NB4 (cell line): Measurements from ENCODE around the gene DNAH17.
A peak's percentile ranks its signal among the peaks of the same experiment; 100 is the strongest.

Experiments
- DNase-seq: peaks from one replicate; pipeline ENCODE4 v3.0.0; 2010; ENCODE audit warnings: low read depth
- H3K4me3 ChIP-seq: one replicate; pipeline ENCODE4 v1.5.1; 2011; ENCODE audit warnings: mild to moderate bottlenecking, low read depth, low read length, moderate library complexity
- CTCF ChIP-seq: IDR thresholded peaks from one replicate; pipeline ENCODE4 v1.5.1; 2012; ENCODE audit warnings: low read depth, low read length
- MYC ChIP-seq: IDR thresholded peaks from 2 replicates; pipeline ENCODE4 v1.6.1; 2011; ENCODE audit warnings: low read depth, low read length
- POLR2A ChIP-seq: IDR thresholded peaks from 2 replicates; pipeline ENCODE4 v1.6.1; 2011; ENCODE audit warnings: mild to moderate bottlenecking; ENCODE audit not compliant: insufficient read length; ENCODE audit errors: extremely low read depth
- TF ChIP-seq, protein P1 (sequence below): IDR thresholded peaks from 2 replicates; pipeline ENCODE4 v1.6.1; 2011; ENCODE audit warnings: low read depth, low read length

DNAH17 gene

GRCh38 chr17:78559749-78560368 is 17.3 kb downstream of the DNAH17 start:
- no peak for TF ChIP-seq MYC
- TF ChIP-seq POLR2A: no peak
- no peak for TF ChIP-seq CTCF
- TF ChIP-seq, protein P1, sequence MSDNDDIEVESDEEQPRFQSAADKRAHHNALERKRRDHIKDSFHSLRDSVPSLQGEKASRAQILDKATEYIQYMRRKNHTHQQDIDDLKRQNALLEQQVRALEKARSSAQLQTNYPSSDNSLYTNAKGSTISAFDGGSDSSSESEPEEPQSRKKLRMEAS: no peak
- DNase-seq: no peak
- H3K4me3 ChIP-seq: no peak overlapping the region

DNA sequence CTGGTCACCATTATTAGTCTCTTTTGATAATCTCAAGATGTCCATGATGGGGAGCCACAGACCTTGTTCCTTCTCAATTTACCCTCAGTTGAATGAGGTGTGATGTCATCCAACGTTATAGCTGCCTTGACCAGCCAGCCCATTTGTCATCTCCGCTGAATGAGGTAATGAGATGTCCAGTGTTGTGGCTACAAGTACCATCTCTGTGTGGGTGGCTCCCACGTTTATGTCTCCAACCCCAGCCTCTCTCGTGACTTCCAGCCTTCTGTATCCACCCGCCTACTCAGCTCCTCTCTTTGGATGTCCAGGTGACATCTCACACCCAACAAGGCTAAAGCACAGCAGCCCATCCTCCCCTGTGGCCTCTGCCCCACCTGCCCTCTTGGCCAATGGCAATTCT is 18.2 kb downstream of the DNAH17 start:
- H3K4me3 ChIP-seq: no peak overlapping the region
- no peak for DNase-seq
- no peak for TF ChIP-seq MYC
- no peak for TF ChIP-seq POLR2A
- TF ChIP-seq, protein P1: no peak
- TF ChIP-seq CTCF: no peak

- peak; percentile 16 for DNase-seq
- TF ChIP-seq MYC (no peak), CTCF (no peak), POLR2A (no peak)
- TF ChIP-seq, protein P1: no peak
- H3K4me3 ChIP-seq: no peak overlapping the region
These were observed 18.9 kb downstream of the DNAH17 start for GRCh38 chr17:78558181-78558850.

DNA sequence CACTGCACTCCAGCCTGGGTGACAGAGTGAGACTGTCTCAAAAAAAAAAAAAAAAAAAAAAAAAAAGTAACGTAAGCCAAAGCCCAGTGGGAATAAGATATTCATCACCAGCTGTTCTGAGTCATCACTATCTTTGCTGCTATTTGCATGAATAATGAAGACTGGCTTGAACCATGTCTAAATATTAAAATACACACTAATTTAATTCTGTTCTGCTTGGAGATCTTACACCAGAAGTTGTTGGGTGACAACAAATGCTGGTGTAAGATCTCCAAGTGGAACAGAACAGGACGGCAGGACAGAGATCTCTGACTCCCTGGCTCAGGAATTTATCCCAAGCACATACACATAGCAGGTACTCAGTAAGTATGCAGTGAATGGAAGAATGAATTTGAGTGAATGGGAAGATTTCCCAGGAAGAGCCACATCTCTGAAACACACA is 19.6 kb downstream of the DNAH17 start:
- H3K4me3 ChIP-seq: no peak overlapping the region
- DNase-seq: peak; percentile 45
- TF ChIP-seq POLR2A (no peak), CTCF (no peak), MYC (no peak)
- TF ChIP-seq, protein P1: no peak

- TF ChIP-seq, protein P1: no peak
- no peak for TF ChIP-seq MYC
- TF ChIP-seq CTCF: no peak
- no peak for TF ChIP-seq POLR2A
- no peak for DNase-seq
- H3K4me3 ChIP-seq: no peak overlapping the region
These were observed 20.4 kb downstream of the DNAH17 start for GRCh38 chr17:78556812-78557211.
